CD14-positive monocyte (primary cell): ENCODE measurements around the gene PRMT2. TPM values are rescaled to one million over a fixed set of nuclear protein-coding genes. Genes with fewer than 3 reads are reported as not detected.

Experiments
- DNase-seq, 3 donors: peaks; one replicate each; pipeline ENCODE4 v3.0.0-alpha.2; 2011 to 2022
- H2AFZ ChIP-seq: 2 replicates; pipeline ENCODE4 v1.6.0; 2012; ENCODE audit warnings: mild to moderate bottlenecking, low read depth, low read length, inconsistent platforms; ENCODE audit not compliant: insufficient read depth, poor library complexity, severe bottlenecking
- H3K27ac ChIP-seq, 2 donors: 1 replicate in 1 of 2; 2 replicates in 1 of 2; pipeline ENCODE4 v1.5.1; 2012 to 2013; ENCODE audit warnings: low read length in 2 of 2, control low read depth in 1 of 2, inconsistent platforms in 1 of 2, low read depth in 1 of 2, mild to moderate bottlenecking in 1 of 2
- H3K27me3 ChIP-seq, 2 donors: one replicate each; pipeline versions ENCODE4 v1.6.0 to v1.6.1; 2011 to 2013; ENCODE audit warnings: low read length in 2 of 2; ENCODE audit not compliant: control insufficient read depth in 2 of 2, insufficient read depth in 2 of 2
- H3K36me3 ChIP-seq, 2 donors: replicated peaks in 1 of 2; 1 replicate in 1 of 2; 2 replicates in 1 of 2; pipeline versions ENCODE4 v1.5.1 to v1.6.1; 2012 to 2013; ENCODE audit warnings: low read length in 2 of 2, control low read depth in 1 of 2, inconsistent platforms in 1 of 2, mild to moderate bottlenecking in 1 of 2; ENCODE audit not compliant: insufficient read depth in 2 of 2, control insufficient read depth in 1 of 2
- H3K4me1 ChIP-seq, 2 donors: 1 replicate in 1 of 2; 2 replicates in 1 of 2; pipeline versions ENCODE4 v1.5.1 to v1.6.1; 2012 to 2013; ENCODE audit warnings: low read length in 2 of 2, control low read depth in 1 of 2, inconsistent platforms in 1 of 2, mild to moderate bottlenecking in 1 of 2, moderate library complexity in 1 of 2; ENCODE audit not compliant: insufficient read depth in 2 of 2, control insufficient read depth in 1 of 2
- H3K4me2 ChIP-seq: replicated peaks from 2 replicates; pipeline ENCODE3; 2012; ENCODE audit warnings: low read length, moderate library complexity, mild to moderate bottlenecking; ENCODE audit not compliant: poor library complexity, severe bottlenecking; ENCODE audit errors: extremely low read depth
- H3K4me3 ChIP-seq, 3 experiments: fragments of 200-600 bp in 1 of 3; sonication (generic) in 1 of 3; replicated peaks in 1 of 3; 1 replicate in 2 of 3; 2 replicates in 1 of 3; pipeline ENCODE4 v1.5.1; 2011 to 2013; ENCODE audit warnings: low read length in 3 of 3, mild to moderate bottlenecking in 3 of 3, control low read depth in 2 of 3, low read depth in 2 of 3, inconsistent platforms in 1 of 3, moderate library complexity in 1 of 3
- H3K79me2 ChIP-seq: 2 replicates; pipeline ENCODE4 v1.6.0; 2012; ENCODE audit warnings: mild to moderate bottlenecking, control low read depth, inconsistent platforms, low read length, moderate library complexity; ENCODE audit not compliant: insufficient read depth
- H3K9ac ChIP-seq: 2 replicates; pipeline ENCODE4 v1.6.0; 2017; ENCODE audit warnings: low read length, mild to moderate bottlenecking; ENCODE audit not compliant: insufficient read depth, poor library complexity, severe bottlenecking
- H3K9me3 ChIP-seq, 2 donors: replicated peaks in 1 of 2; 1 replicate in 1 of 2; 2 replicates in 1 of 2; pipeline versions ENCODE4 v1.5.1 to v1.6.1; 2012 to 2013; ENCODE audit warnings: low read length in 2 of 2, control low read depth in 1 of 2; ENCODE audit not compliant: control insufficient read depth in 1 of 2, insufficient read depth in 1 of 2
- H4K20me1 ChIP-seq: 2 replicates; pipeline ENCODE4 v1.6.0; 2012; ENCODE audit warnings: mild to moderate bottlenecking, low read length, control low read depth, moderate library complexity; ENCODE audit not compliant: insufficient read depth
- H3K27ac Mint-ChIP-seq, 7 donors: one replicate each; pipeline ENCODE4 v1.8.0; 2020; ENCODE audit warnings: mild to moderate bottlenecking in 7 of 7, mixed read lengths in 7 of 7, moderate library complexity in 6 of 7, inconsistent platforms in 2 of 7
- H3K27me3 Mint-ChIP-seq, 3 donors: one replicate each; pipeline ENCODE4 v1.8.0; 2021 to 2022; ENCODE audit warnings: low read depth in 3 of 3, mild to moderate bottlenecking in 3 of 3, mixed read lengths in 3 of 3, moderate library complexity in 3 of 3, inconsistent platforms in 1 of 3
- H3K36me3 Mint-ChIP-seq, 2 donors: one replicate each; pipeline ENCODE4 v1.8.0; 2020; ENCODE audit warnings: mixed read lengths in 2 of 2, inconsistent platforms in 1 of 2, mild to moderate bottlenecking in 1 of 2
- H3K4me1 Mint-ChIP-seq: one replicate; pipeline ENCODE4 v1.8.0; 2020; ENCODE audit warnings: mild to moderate bottlenecking, mixed read lengths
- H3K4me3 Mint-ChIP-seq, 2 donors: one replicate each; pipeline ENCODE4 v1.8.0; 2020; ENCODE audit warnings: mild to moderate bottlenecking in 2 of 2, mixed read lengths in 2 of 2, moderate library complexity in 1 of 2
- H3K9me3 Mint-ChIP-seq, 7 donors: one replicate each; pipeline ENCODE4 v1.8.0; 2020 to 2022; ENCODE audit warnings: mixed read lengths in 7 of 7, mild to moderate bottlenecking in 6 of 7, moderate library complexity in 6 of 7, inconsistent platforms in 2 of 7
- CTCF ChIP-seq: fragments of 200-600 bp; IDR thresholded peaks from one replicate; pipeline ENCODE4 v1.8.0; 2022; ENCODE audit warnings: antibody characterized with exemption, mild to moderate bottlenecking
- WGBS: methylation state at CpG from one replicate; pipeline ENCODE4 v1.1.5; 2013; ENCODE audit warnings: missing lambda C conversion rate; ENCODE audit not compliant: insufficient coverage; 5-methylcytosine and 5-hydroxymethylcytosine counted together
- intact Hi-C, 2 donors: fragments of 100-400 bp; cut with micrococcal nuclease; formaldehyde crosslinking; loops; one replicate each; pipeline versions ENCODE4 v1.15.0 to v1.15.1; 2023
- polyA plus RNA-seq, 3 donors: library from polyadenylated mRNA; depleted of rRNA in 1 of 3; unstranded in 2 of 3; stranded (reverse) in 1 of 3; fragments of 300-500 nt in 2 of 3; fragments of >200 nt in 1 of 3; fragmentation: Illumina TruSeq in 2 of 3; gene quantifications; 1 replicate in 2 of 3; 2 replicates in 1 of 3; pipeline ENCODE4 v1.2.3, GENCODE V29; 2012 to 2021

PRMT2 gene
- polyA plus RNA-seq, 3 donors: 71.5 to 106 (median 77.2) TPM

GRCh38 chr21:46636550-46637285 is 1.2 kb downstream of the PRMT2 start:
- Mint-ChIP-seq H3K9me3 (peaks cover 0 to 2% (median 0%) of the 10 kb centered on the region in 7 donors), H3K27ac (peak overlapping the region in 5 of 7 donors; percentile 76 to 98 (median 96)), H3K4me3 (peak overlapping the region in 1 of 2 donors; percentile 86), H3K27me3 (no peaks in the 10 kb centered on the region), H3K4me1 (peaks cover 45% of the 10 kb centered on the region), H3K36me3 (peaks cover 24% of the 10 kb centered on the region in 2 donors)
- TF ChIP-seq CTCF: no peak
- Histone ChIP-seq H3K4me1 (peaks cover 27 to 46% of the 10 kb centered on the region in 2 donors), H4K20me1 (peaks cover 48% of the 10 kb centered on the region), H3K4me2 (peak overlapping the region; percentile 93), H3K36me3 (peaks cover 13 to 20% of the 10 kb centered on the region in 2 donors), H3K27ac (peak overlapping the region in 1 of 2 donors; percentile 96), H3K9ac (no peak overlapping the region), H3K4me3 (peak overlapping the region in 2 of 3 experiments; percentile 90 to 91), H3K27me3 (no peaks in the 10 kb centered on the region), H3K9me3 (no peaks in the 10 kb centered on the region), H3K79me2 (peaks cover 58% of the 10 kb centered on the region), H2AFZ (peak overlapping the region; percentile 72)
- DNase-seq: no peak
- WGBS: no CpG with 5 or more reads among the region's 7 CpGs
- intact Hi-C loops: no loop called here

- Histone ChIP-seq H3K4me1 (peaks cover 27 to 46% of the 10 kb centered on the region in 2 donors), H4K20me1 (peaks cover 56% of the 10 kb centered on the region), H3K9ac (no peak overlapping the region), H3K4me3 (peak overlapping the region in 1 of 3 experiments; percentile 26), H3K79me2 (peaks cover 59% of the 10 kb centered on the region), H3K4me2 (peak overlapping the region; percentile 38), H3K27me3 (no peaks in the 10 kb centered on the region), H2AFZ (no peak overlapping the region), H3K27ac (peak overlapping the region in 1 of 2 donors; percentile 34), H3K9me3 (no peaks in the 10 kb centered on the region), H3K36me3 (peaks cover 20 to 35% of the 10 kb centered on the region in 2 donors)
- H3K9me3 Mint-ChIP-seq: no peaks in the 10 kb centered on the region
- H3K4me1 Mint-ChIP-seq: peaks cover 45% of the 10 kb centered on the region
- H3K27ac Mint-ChIP-seq: peak overlapping the region in 4 of 7 donors; percentile 3 to 70 (median 40)
- peaks cover 31 to 35% of the 10 kb centered on the region in 2 donors for H3K36me3 Mint-ChIP-seq
- TF ChIP-seq CTCF: no peak
- intact Hi-C loops: no loop called here
- WGBS: 67% methylated on average over 1 of the region's 3 CpGs
- H3K27me3 Mint-ChIP-seq: no peaks in the 10 kb centered on the region
- no peak for DNase-seq
- peak overlapping the region in 1 of 2 donors; percentile 26 for H3K4me3 Mint-ChIP-seq
These were observed 2.7 kb downstream of the PRMT2 start for GRCh38 chr21:46637952-46638746.
